GM12878 (cell line): Measurements from ENCODE around the gene C3. TPM values are rescaled to one million over a fixed set of nuclear protein-coding genes. Genes with fewer than 3 reads are reported as not detected.

Source experiments
- CBFB ChIP-seq: IDR thresholded peaks from 2 replicates; pipeline ENCODE4 v1.6.1; 2016; ENCODE audit warnings: antibody characterized with exemption, low read depth
- FOXM1 ChIP-seq: IDR thresholded peaks from 2 replicates; pipeline ENCODE4 v1.6.1; 2012; ENCODE audit warnings: low read depth, mild to moderate bottlenecking, inconsistent platforms, low read length, moderate library complexity
- GATAD2B ChIP-seq: fragments of 450-650 bp; conservative IDR thresholded peaks from 2 replicates; pipeline ENCODE4 v1.6.1; 2017; ENCODE audit warnings: low read depth, mild to moderate bottlenecking, moderate library complexity
- NFYA ChIP-seq: IDR thresholded peaks from 2 replicates; pipeline ENCODE4 v1.6.1; 2011; ENCODE audit warnings: low read depth, mild to moderate bottlenecking, low read length, improper control_type of control experiment, borderline replicate concordance
- PAX5 ChIP-seq: IDR thresholded peaks from 2 replicates; pipeline ENCODE4 v1.6.1; 2011; ENCODE audit warnings: low read depth, low read length, borderline replicate concordance
- PML ChIP-seq: IDR thresholded peaks from 2 replicates; pipeline ENCODE4 v1.6.1; 2012; ENCODE audit warnings: low read length, inconsistent platforms
- POLR2AphosphoS2 ChIP-seq: IDR thresholded peaks from 2 replicates; pipeline ENCODE4 v1.6.1; 2011; ENCODE audit warnings: low read depth, mild to moderate bottlenecking, low read length, improper control_type of control experiment, moderate library complexity
- RELA ChIP-seq: fragments of 450-650 bp; IDR thresholded peaks from 2 replicates; pipeline ENCODE4 v1.8.0; 2014; ENCODE audit warnings: borderline replicate concordance; ENCODE audit not compliant: partially characterized antibody
- RFX5 ChIP-seq: IDR thresholded peaks from 2 replicates; pipeline ENCODE4 v1.6.1; 2011; ENCODE audit warnings: low read depth, low read length, improper control_type of control experiment
- SIX5 ChIP-seq: IDR thresholded peaks from 2 replicates; pipeline ENCODE4 v1.6.1; 2011; ENCODE audit warnings: mild to moderate bottlenecking, low read depth, low read length, moderate library complexity; ENCODE audit not compliant: severe bottlenecking
- TBL1XR1 ChIP-seq: IDR thresholded peaks from 2 replicates; pipeline ENCODE4 v1.6.1; 2012; ENCODE audit warnings: low read depth, low read length, improper control_type of control experiment
- YY1 ChIP-seq: IDR thresholded peaks from 2 replicates; pipeline ENCODE4 v1.6.1; 2011; ENCODE audit warnings: low read depth, mild to moderate bottlenecking, low read length
- ZNF622 ChIP-seq: fragments of 450-650 bp; IDR thresholded peaks from 2 replicates; pipeline ENCODE4 v1.6.1; 2017; ENCODE audit warnings: mild to moderate bottlenecking, inconsistent platforms
- polyA plus RNA-seq, 11 experiments: library from polyadenylated mRNA; depleted of rRNA in 4 of 11; unstranded in 6 of 11; stranded (reverse) in 5 of 11; fragments of >200 nt; fragmentation: Nextera tagmentation in 4 of 11; fragmentation: Illumina TruSeq in 1 of 11; extraction: Ambion mirVana in 4 of 11; extraction: Trizol in 1 of 11; gene quantifications; 1 replicate in 1 of 11; 2 replicates in 10 of 11; pipeline versions ENCODE4 v1.2.1 to v1.2.3, GENCODE V29; 2011 to 2016; ENCODE audit warnings: inconsistent platforms in 2 of 11, missing spikeins in 2 of 11, low read depth in 1 of 11
- total RNA-seq, 4 experiments: library from RNA; depleted of rRNA in 3 of 4; stranded (reverse); fragments of >200 nt in 3 of 4; fragmentation: Illumina TruSeq in 1 of 4; extraction: Trizol in 1 of 4; gene quantifications; 2 replicates each; pipeline versions ENCODE4 v1.2.1 to v1.2.3, GENCODE V29; 2013 to 2021
- TF ChIP-seq, protein P1 (sequence below): fragments of 450-650 bp; IDR thresholded peaks from 2 replicates; pipeline ENCODE4 v1.6.1; 2017; ENCODE audit warnings: mild to moderate bottlenecking, moderate library complexity
- TF ChIP-seq, protein P2 (sequence below): IDR thresholded peaks from 2 replicates; pipeline ENCODE4 v1.6.1; 2011; ENCODE audit warnings: low read depth, low read length, improper control_type of control experiment, borderline replicate concordance
- TF ChIP-seq, protein P3 (sequence below): IDR thresholded peaks from 2 replicates; pipeline ENCODE4 v1.6.1; 2011; ENCODE audit warnings: mild to moderate bottlenecking, low read depth, low read length, moderate library complexity; ENCODE audit not compliant: insufficient replicate concordance
- TF ChIP-seq, protein P4 (sequence below): IDR thresholded peaks from 2 replicates; pipeline ENCODE4 v1.6.1; 2011; ENCODE audit warnings: borderline replicate concordance, low read depth, mild to moderate bottlenecking, moderate library complexity, low read length; ENCODE audit not compliant: insufficient read depth, poor library complexity, severe bottlenecking
- TF ChIP-seq, protein P5 (sequence below): IDR thresholded peaks from 2 replicates; pipeline ENCODE4 v1.6.1; 2011; ENCODE audit warnings: low read depth, mild to moderate bottlenecking, low read length, moderate library complexity, borderline replicate concordance; ENCODE audit errors: extremely low read depth

C3 gene
- total and polyA plus RNA-seq, 10 of the 15 experiments (the other 5 are each of a cell fraction or from before 2014, with no cell fraction given), result 0.20 to 6.7 (median 0.72) TPM

DNA sequence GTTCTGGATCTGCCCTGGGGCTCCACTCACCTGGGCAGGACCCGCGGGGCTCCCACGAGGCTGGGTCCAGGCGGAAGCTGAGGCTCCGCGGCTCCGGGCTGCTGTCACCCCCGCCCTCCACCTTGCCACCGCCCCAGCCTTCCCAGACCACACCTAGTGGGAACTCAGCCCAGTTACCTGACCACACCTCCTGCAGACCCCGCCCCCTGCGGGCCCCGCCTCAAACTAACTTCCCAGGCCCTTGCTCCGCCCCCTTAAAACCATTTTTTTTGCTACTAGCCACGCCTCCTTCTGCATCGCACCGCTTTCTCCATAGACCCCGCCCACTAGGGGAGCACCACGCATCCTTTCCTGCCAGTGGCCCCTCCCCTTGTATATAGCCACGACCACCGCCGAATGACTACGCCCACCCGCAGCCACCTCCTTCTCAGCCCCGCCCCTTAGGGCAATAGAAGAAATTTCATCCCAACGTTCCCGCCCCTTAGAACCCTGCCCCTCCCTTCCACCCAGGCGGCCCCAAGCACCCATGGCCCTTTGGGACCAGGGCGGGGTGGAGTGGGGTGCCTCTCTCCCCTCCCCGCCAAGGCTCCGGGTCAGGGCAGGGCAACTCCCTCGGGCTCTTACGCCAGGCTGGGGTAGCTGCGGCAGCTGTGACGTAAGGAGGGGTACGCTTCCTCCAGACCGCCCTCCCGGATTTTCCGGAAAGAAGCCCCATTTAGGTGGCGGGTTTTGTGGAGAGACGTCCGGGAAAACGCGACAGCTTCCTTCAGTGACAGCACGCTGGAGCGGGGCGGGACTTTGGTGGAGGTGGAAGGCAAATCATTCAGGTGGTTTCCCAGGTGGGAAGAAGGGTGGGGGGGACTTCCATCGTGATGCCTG lies 47.1 kb upstream of the C3 start, which contains the start of gene SH2D3A (continued):
- TF ChIP-seq, protein P1, sequence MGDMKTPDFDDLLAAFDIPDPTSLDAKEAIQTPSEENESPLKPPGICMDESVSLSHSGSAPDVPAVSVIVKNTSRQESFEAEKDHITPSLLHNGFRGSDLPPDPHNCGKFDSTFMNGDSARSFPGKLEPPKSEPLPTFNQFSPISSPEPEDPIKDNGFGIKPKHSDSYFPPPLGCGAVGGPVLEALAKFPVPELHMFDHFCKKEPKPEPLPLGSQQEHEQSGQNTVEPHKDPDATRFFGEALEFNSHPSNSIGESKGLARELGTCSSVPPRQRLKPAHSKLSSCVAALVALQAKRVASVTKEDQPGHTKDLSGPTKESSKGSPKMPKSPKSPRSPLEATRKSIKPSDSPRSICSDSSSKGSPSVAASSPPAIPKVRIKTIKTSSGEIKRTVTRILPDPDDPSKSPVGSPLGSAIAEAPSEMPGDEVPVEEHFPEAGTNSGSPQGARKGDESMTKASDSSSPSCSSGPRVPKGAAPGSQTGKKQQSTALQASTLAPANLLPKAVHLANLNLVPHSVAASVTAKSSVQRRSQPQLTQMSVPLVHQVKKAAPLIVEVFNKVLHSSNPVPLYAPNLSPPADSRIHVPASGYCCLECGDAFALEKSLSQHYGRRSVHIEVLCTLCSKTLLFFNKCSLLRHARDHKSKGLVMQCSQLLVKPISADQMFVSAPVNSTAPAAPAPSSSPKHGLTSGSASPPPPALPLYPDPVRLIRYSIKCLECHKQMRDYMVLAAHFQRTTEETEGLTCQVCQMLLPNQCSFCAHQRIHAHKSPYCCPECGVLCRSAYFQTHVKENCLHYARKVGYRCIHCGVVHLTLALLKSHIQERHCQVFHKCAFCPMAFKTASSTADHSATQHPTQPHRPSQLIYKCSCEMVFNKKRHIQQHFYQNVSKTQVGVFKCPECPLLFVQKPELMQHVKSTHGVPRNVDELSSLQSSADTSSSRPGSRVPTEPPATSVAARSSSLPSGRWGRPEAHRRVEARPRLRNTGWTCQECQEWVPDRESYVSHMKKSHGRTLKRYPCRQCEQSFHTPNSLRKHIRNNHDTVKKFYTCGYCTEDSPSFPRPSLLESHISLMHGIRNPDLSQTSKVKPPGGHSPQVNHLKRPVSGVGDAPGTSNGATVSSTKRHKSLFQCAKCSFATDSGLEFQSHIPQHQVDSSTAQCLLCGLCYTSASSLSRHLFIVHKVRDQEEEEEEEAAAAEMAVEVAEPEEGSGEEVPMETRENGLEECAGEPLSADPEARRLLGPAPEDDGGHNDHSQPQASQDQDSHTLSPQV, result no peak
- no peak for TF ChIP-seq POLR2AphosphoS2
- no peak for TF ChIP-seq PML
- no peak for TF ChIP-seq YY1
- no peak for TF ChIP-seq PAX5
- TF ChIP-seq TBL1XR1, result peak; percentile 78
- no peak for TF ChIP-seq CBFB
- no peak for TF ChIP-seq FOXM1
- TF ChIP-seq, protein P2, sequence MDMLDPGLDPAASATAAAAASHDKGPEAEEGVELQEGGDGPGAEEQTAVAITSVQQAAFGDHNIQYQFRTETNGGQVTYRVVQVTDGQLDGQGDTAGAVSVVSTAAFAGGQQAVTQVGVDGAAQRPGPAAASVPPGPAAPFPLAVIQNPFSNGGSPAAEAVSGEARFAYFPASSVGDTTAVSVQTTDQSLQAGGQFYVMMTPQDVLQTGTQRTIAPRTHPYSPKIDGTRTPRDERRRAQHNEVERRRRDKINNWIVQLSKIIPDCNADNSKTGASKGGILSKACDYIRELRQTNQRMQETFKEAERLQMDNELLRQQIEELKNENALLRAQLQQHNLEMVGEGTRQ, result no peak
- TF ChIP-seq NFYA, result no peak
- no peak for TF ChIP-seq RFX5
- TF ChIP-seq GATAD2B, result peak; percentile 60
- TF ChIP-seq ZNF622, result no peak
- TF ChIP-seq, protein P3, sequence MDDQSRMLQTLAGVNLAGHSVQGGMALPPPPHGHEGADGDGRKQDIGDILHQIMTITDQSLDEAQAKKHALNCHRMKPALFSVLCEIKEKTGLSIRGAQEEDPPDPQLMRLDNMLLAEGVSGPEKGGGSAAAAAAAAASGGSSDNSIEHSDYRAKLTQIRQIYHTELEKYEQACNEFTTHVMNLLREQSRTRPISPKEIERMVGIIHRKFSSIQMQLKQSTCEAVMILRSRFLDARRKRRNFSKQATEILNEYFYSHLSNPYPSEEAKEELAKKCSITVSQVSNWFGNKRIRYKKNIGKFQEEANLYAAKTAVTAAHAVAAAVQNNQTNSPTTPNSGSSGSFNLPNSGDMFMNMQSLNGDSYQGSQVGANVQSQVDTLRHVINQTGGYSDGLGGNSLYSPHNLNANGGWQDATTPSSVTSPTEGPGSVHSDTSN, result no peak
- TF ChIP-seq, protein P4, sequence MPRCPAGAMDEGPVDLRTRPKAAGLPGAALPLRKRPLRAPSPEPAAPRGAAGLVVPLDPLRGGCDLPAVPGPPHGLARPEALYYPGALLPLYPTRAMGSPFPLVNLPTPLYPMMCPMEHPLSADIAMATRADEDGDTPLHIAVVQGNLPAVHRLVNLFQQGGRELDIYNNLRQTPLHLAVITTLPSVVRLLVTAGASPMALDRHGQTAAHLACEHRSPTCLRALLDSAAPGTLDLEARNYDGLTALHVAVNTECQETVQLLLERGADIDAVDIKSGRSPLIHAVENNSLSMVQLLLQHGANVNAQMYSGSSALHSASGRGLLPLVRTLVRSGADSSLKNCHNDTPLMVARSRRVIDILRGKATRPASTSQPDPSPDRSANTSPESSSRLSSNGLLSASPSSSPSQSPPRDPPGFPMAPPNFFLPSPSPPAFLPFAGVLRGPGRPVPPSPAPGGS, result no peak
- TF ChIP-seq, protein P5, sequence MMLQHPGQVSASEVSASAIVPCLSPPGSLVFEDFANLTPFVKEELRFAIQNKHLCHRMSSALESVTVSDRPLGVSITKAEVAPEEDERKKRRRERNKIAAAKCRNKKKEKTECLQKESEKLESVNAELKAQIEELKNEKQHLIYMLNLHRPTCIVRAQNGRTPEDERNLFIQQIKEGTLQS, result no peak
- TF ChIP-seq SIX5, result no peak
- peak; percentile 76 for TF ChIP-seq RELA
